NCI-H345 treated with DMSO at 0.1 percent for 48 hours (cell line): ENCODE data around the gene PEX14.

ENCODE experiments used
- DNase-seq: peaks from one replicate; lab custom pipeline; 2025; ENCODE audit not compliant: unreplicated experiment; lab: John Stamatoyannopoulos, UW

Gene PEX14

GRCh38 chr1:10538646-10539355, 64.1 kb downstream of the PEX14 start:
- no peak for DNase-seq

GRCh38 chr1:10539411-10540043, 64.8 kb downstream of the PEX14 start:
- DNase-seq = no peak

GRCh38 chr1:10540277-10541005, 65.7 kb downstream of the PEX14 start:
- no peak for DNase-seq

GRCh38 chr1:10541286-10541685, 66.5 kb downstream of the PEX14 start:
- no peak for DNase-seq

GRCh38 chr1:10544239-10544638, 69.5 kb downstream of the PEX14 start:
- no peak for DNase-seq

GRCh38 chr1:10546896-10547295, 72.1 kb downstream of the PEX14 start:
- no peak for DNase-seq

- no peak for DNase-seq
Observed at GRCh38 chr1:10549904-10550664, 75.3 kb downstream of the PEX14 start.

GRCh38 chr1:10553118-10553517, 78.4 kb downstream of the PEX14 start:
- no peak for DNase-seq

- no peak for DNase-seq
Observed at GRCh38 chr1:10555635-10556429, 81.1 kb downstream of the PEX14 start.

GRCh38 chr1:10556430-10557005, 81.8 kb downstream of the PEX14 start:
- no peak for DNase-seq

- DNase-seq = no peak
Observed at GRCh38 chr1:10557714-10558113, 83.0 kb downstream of the PEX14 start.

- no peak for DNase-seq
Observed at GRCh38 chr1:10559386-10559785, 84.6 kb downstream of the PEX14 start.

GRCh38 chr1:10561497-10561896, 86.7 kb downstream of the PEX14 start:
- no peak for DNase-seq

GRCh38 chr1:10561955-10562354, 87.2 kb downstream of the PEX14 start:
- no peak for DNase-seq

- no peak for DNase-seq
Observed at GRCh38 chr1:10564063-10564462, 89.3 kb downstream of the PEX14 start.

GRCh38 chr1:10569531-10569930, 94.8 kb downstream of the PEX14 start:
- DNase-seq = no peak

GRCh38 chr1:10575616-10576015, 100.9 kb downstream of the PEX14 start:
- DNase-seq = no peak

GRCh38 chr1:10578070-10578469, 103.3 kb downstream of the PEX14 start:
- DNase-seq = no peak

- DNase-seq = no peak
Observed at GRCh38 chr1:10583641-10584040, 108.9 kb downstream of the PEX14 start.

- no peak for DNase-seq
Observed at GRCh38 chr1:10585242-10585641, 110.5 kb downstream of the PEX14 start.
